Lung (tissue), 12 donors: ENCODE measurements around the gene NAV2. TPM values are rescaled to one million over a fixed set of nuclear protein-coding genes. Genes with fewer than 3 reads are reported as not detected.

Experiments used
- ATAC-seq: fragments of 200-7000 bp; cut with Tn5 transposase; one replicate; pipeline ENCODE4 v1.9.1; 2020; ENCODE audit warnings: moderate number of reproducible peaks; ENCODE audit not compliant: insufficient read depth, low FRiP score
- DNase-seq, 3 donors: peaks; one replicate each; pipeline ENCODE4 v3.0.0-alpha.2; 2013 to 2017
- H3K27ac ChIP-seq, 2 donors: one replicate each; pipeline ENCODE4 v1.5.1; 2013; ENCODE audit warnings: mild to moderate bottlenecking in 2 of 2, moderate library complexity in 2 of 2, control low read depth in 1 of 2, inconsistent platforms in 1 of 2, low read depth in 1 of 2, low read length in 1 of 2
- H3K27me3 ChIP-seq, 3 donors: one replicate each; pipeline ENCODE4 v1.5.1; 2013; ENCODE audit warnings: low read length in 2 of 3; ENCODE audit not compliant: control insufficient read depth in 3 of 3, insufficient read depth in 3 of 3
- H3K36me3 ChIP-seq, 4 donors: one replicate each; pipeline ENCODE4 v1.5.1; 2013; ENCODE audit warnings: low read length in 4 of 4, mild to moderate bottlenecking in 1 of 4, moderate library complexity in 1 of 4; ENCODE audit not compliant: control insufficient read depth in 4 of 4, insufficient read depth in 4 of 4
- H3K4me1 ChIP-seq, 5 donors: one replicate each; pipeline ENCODE4 v1.5.1; 2013; ENCODE audit warnings: low read length in 5 of 5, mild to moderate bottlenecking in 2 of 5, moderate library complexity in 1 of 5; ENCODE audit not compliant: control insufficient read depth in 5 of 5, insufficient read depth in 5 of 5
- H3K4me3 ChIP-seq: one replicate; pipeline ENCODE4 v1.5.1; 2013; ENCODE audit warnings: mild to moderate bottlenecking, control low read depth, moderate library complexity
- H3K9ac ChIP-seq, 2 donors: one replicate each; pipeline ENCODE4 v1.5.1; 2013; ENCODE audit warnings: low read length in 2 of 2, control low read depth in 1 of 2; ENCODE audit not compliant: insufficient read depth in 1 of 2
- H3K9me3 ChIP-seq, 4 donors: one replicate each; pipeline ENCODE4 v1.5.1; 2013; ENCODE audit warnings: low read length in 3 of 4, mild to moderate bottlenecking in 1 of 4, moderate library complexity in 1 of 4; ENCODE audit not compliant: control insufficient read depth in 4 of 4, insufficient read depth in 3 of 4
- WGBS, 2 donors: extraction: QIAGEN DNeasy Blood & Tissue Kit; methylation state at CpG; one replicate each; pipeline ENCODE4 v1.1.7; 2013; 5-methylcytosine and 5-hydroxymethylcytosine counted together
- polyA plus RNA-seq, 2 donors: library from polyadenylated mRNA; stranded (reverse); fragments of 200-250 nt; gene quantifications; one replicate each; pipeline ENCODE4 v1.2.1, GENCODE V29; 2013
- total RNA-seq, 2 donors: library from RNA; depleted of rRNA in 1 of 2; stranded (reverse); fragments of >200 nt in 1 of 2; gene quantifications; one replicate each; pipeline ENCODE4 v1.2.1, GENCODE V29; 2014 to 2021
- TF ChIP-seq, protein P1 (sequence below): IDR thresholded peaks from 2 replicates; pipeline ENCODE4 v1.5.1; 2012; ENCODE audit warnings: mild to moderate bottlenecking; ENCODE audit errors: control extremely low read depth, extremely low read depth
- donor health status: control.
- donor health status: control.
- donor health status: Bipolar disorder and iron deficiency.
- donor health status: healthy.
- donor health status: DM: yes; HTN: yes; CAD: no.

NAV2 gene
- total and polyA plus RNA-seq, 4 donors, result 6.8 to 47.9 (median 20.2) TPM

DNA sequence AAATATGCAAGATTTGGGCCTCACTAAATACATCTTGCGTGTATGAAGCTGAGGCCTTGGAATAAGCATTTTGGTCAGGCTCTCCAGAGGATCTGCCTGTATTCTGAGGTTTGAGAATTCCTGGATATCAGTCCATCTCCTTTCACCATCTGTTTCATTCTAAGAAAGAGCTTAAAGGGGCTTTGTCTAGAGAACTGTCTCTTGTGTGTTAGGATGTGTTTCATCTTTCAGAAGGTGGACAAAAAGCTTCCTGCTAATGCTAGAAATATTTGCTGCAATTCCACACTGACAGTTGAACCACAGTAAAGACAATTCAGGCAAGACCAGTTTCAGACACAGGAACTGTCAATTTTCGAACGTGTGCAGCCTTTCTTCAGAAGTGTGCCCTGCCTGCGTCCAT is 262.2 kb downstream of the NAV2 start:
- no peak for DNase-seq
- Histone ChIP-seq H3K4me3 (no peak overlapping the region), H3K27me3 (no peaks in the 10 kb centered on the region), H3K9me3 (no peaks in the 10 kb centered on the region), H3K36me3 (no peaks in the 10 kb centered on the region), H3K4me1 (peaks cover 3 to 9% (median 7%) of the 10 kb centered on the region in 5 donors), H3K9ac (no peak overlapping the region), H3K27ac (no peak overlapping the region)
- ATAC-seq, result no peak
- TF ChIP-seq, protein P1, sequence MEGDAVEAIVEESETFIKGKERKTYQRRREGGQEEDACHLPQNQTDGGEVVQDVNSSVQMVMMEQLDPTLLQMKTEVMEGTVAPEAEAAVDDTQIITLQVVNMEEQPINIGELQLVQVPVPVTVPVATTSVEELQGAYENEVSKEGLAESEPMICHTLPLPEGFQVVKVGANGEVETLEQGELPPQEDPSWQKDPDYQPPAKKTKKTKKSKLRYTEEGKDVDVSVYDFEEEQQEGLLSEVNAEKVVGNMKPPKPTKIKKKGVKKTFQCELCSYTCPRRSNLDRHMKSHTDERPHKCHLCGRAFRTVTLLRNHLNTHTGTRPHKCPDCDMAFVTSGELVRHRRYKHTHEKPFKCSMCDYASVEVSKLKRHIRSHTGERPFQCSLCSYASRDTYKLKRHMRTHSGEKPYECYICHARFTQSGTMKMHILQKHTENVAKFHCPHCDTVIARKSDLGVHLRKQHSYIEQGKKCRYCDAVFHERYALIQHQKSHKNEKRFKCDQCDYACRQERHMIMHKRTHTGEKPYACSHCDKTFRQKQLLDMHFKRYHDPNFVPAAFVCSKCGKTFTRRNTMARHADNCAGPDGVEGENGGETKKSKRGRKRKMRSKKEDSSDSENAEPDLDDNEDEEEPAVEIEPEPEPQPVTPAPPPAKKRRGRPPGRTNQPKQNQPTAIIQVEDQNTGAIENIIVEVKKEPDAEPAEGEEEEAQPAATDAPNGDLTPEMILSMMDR, result no peak
- 95% methylated on average over 4 of the region's 4 CpGs for WGBS, 2 donors

GRCh38 chr11:19975414-19975990 is 262.9 kb downstream of the NAV2 start:
- ATAC-seq (no peak), DNase-seq (no peak)
- Histone ChIP-seq H3K27me3 (no peaks in the 10 kb centered on the region), H3K9ac (no peak overlapping the region), H3K36me3 (no peaks in the 10 kb centered on the region), H3K27ac (no peak overlapping the region), H3K9me3 (no peaks in the 10 kb centered on the region), H3K4me3 (no peak overlapping the region), H3K4me1 (peaks cover 7 to 14% (median 11%) of the 10 kb centered on the region in 5 donors)
- TF ChIP-seq, protein P1, result no peak
- WGBS, 2 donors, result 78 to 86% methylated on average over 7 of the region's 7 CpGs

DNA sequence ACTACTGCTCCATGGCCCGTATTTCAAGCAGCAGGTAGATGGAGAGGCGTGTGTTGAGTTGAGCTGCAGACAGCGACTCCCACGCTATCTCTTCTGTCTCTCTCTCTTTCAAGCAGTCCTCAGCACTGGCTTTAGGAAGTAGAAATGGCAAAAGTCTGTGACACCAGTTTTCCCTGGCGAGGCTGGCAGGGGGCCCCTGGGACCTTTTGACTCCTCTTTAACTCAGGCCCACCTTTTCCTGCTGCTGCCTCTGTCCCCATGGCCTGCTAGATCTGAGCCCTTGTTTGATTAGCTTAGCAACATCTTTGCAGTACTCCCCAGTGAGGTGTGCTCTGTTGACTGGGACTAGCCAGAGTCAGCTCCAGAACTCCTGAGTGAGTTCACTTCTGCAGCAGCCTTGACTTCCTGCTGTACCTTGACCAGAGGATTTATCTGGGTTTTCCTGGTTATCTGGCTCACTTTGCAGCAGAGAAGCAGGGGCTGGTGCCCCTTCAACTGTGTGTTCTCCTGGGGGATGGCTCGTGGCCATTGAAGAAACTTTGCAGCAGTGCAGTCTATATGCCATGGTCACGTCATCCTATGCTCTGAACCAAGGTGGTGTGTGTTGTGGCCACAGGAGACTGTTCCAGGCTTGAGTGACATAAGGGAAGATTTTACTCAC is 263.8 kb downstream of the NAV2 start:
- Histone ChIP-seq H3K27me3 (no peaks in the 10 kb centered on the region), H3K4me3 (no peak overlapping the region), H3K9ac (no peak overlapping the region), H3K36me3 (no peaks in the 10 kb centered on the region), H3K4me1 (peaks cover 11 to 24% (median 16%) of the 10 kb centered on the region in 5 donors), H3K27ac (no peak overlapping the region), H3K9me3 (no peaks in the 10 kb centered on the region)
- ATAC-seq (no peak), DNase-seq (no peak)
- TF ChIP-seq, protein P1, result no peak
- WGBS, 2 donors, result 83 to 88% methylated on average over 7 of the region's 7 CpGs
